Measurements from ENCODE around the gene CFAP410. TPM values are rescaled to one million over a fixed set of nuclear protein-coding genes. Genes with fewer than 3 reads are reported as not detected.
"Not testable (repeated sequence)": the region's sequence is repeated elsewhere in the genome, so short reads cannot be mapped to it uniquely, and the experiment has no call there.

CFAP410 gene
- total RNA-seq, 1 donor from 2014 or later, result 12.0 TPM

DNA sequence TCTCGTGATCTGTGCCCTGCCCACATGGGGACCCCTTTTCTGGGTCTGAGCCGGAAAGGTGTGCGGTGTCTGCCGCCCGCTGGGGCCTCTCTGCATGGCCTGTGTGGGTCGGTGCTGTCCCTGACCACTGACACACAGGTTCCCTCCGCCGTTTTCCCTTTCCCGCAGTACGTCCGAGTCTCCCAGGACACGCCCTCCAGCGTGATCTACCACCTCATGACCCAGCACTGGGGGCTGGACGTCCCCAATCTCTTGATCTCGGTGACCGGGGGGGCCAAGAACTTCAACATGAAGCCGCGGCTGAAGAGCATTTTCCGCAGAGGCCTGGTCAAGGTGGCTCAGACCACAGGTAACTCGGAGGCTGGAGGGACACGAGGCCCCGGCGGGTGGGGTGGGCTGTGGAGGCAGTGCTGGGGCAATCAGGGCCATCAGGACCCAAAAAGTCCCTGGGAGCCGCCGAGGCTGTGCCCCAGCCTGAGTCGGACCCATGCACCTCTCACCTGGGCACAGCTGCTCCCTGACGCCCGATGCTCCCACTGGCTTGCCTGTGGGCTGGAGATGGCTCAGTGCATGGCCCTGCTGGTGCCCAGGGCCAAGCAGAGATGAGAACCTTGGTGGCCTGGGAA is 27.5 kb upstream of the CFAP410 start:
- no peak for DNase-seq
- Histone ChIP-seq H3K4me3 (no peak overlapping the region), H3K9me3 (replicated peaks) (peaks cover 25% of the 10 kb centered on the region), H3K36me3 (no peaks in the 10 kb centered on the region), H3K27me3 (ENCODE audit: low read depth) (peaks cover 63% of the 10 kb centered on the region), H3K27ac (replicated peaks) (no peak overlapping the region), H3K4me1 (peaks cover 4% of the 10 kb centered on the region)
- intact Hi-C loops (cut with micrococcal nuclease), result no loop called here
- TF ChIP-seq, protein P1, sequence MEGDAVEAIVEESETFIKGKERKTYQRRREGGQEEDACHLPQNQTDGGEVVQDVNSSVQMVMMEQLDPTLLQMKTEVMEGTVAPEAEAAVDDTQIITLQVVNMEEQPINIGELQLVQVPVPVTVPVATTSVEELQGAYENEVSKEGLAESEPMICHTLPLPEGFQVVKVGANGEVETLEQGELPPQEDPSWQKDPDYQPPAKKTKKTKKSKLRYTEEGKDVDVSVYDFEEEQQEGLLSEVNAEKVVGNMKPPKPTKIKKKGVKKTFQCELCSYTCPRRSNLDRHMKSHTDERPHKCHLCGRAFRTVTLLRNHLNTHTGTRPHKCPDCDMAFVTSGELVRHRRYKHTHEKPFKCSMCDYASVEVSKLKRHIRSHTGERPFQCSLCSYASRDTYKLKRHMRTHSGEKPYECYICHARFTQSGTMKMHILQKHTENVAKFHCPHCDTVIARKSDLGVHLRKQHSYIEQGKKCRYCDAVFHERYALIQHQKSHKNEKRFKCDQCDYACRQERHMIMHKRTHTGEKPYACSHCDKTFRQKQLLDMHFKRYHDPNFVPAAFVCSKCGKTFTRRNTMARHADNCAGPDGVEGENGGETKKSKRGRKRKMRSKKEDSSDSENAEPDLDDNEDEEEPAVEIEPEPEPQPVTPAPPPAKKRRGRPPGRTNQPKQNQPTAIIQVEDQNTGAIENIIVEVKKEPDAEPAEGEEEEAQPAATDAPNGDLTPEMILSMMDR (IDR thresholded peaks at IDR 0.05; ENCODE audit: borderline replicate concordance), result no peak

DNA sequence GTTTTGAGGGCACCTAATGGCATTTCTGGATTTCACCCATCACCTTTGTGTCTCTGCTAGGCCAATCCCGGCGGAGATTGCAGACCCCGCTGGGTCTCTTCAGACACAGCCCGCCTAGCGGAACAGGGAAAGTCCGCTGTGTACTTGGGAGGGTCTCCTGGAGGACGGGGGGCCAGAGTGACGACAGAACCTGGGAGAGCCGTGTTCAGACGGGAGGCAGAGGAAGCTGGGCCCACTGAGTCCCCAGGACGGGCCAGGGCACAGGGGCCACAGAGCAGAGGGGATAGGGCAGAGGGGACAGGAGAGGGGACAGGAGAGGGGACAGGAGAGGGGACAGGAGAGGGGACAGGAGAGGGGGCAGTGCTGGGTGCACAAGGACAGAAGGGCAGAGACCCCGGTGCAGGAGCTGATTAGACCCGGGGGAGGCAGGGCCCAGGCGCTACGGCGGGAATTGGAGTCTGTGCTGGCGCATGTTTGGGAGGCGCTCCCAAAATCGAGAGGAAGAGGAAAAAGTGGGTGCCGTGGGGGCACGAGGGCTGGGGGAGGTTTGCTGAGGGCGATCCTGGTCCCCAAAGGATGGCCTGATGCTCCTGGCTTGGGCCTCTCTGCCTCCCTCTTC is 26.9 kb upstream of the CFAP410 start:
- DNase-seq, result no peak
- intact Hi-C loops (cut with micrococcal nuclease), result no loop called here
- H3K36me3 ChIP-seq, result no peaks in the 10 kb centered on the region

DNA sequence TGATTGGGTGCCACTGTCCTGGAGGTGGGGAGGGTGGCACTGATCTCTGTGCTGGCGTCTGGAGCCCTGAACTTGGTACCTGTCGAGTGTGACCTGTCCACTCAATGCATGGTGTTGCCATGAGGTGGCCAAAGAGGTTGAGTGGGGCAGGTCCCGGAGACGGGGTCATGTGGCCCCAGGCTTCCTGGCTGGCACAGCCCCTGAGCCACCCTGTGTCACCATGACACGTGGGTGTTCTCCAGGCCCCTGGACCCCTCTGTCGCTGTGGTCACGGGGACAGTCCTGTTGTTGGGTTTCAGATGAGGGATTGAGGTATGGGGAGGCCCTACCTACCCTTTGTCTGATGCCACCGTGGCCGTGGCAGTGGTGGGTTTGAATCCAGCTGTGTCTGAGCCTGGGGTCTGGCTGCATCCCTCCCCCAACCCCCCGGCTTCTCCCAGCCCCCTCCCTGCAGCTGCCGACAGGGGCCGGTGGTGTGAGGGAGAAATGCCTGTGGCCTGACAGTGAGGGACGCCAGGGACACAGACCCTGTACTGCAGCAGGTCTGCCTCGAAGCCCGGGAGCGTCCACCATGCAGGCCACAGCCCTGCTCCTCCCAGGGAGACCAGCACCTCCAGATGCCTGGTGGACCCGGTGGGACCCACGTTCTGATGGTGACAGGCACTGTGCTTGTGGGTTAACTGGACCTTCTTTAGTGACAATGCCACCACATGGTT is 26.2 kb upstream of the CFAP410 start:
- peaks cover 4% of the 10 kb centered on the region for H3K4me1 ChIP-seq
- TF ChIP-seq, protein P1 (IDR thresholded peaks at IDR 0.05; ENCODE audit: borderline replicate concordance), result no peak
- H3K4me3 ChIP-seq, result no peak overlapping the region
- intact Hi-C loops (cut with micrococcal nuclease), result no loop called here
- peaks cover 25% of the 10 kb centered on the region for H3K9me3 ChIP-seq (replicated peaks)
- H3K27me3 ChIP-seq (ENCODE audit: low read depth), result peaks cover 61% of the 10 kb centered on the region
- DNase-seq, result no peak
- no peak overlapping the region for H3K27ac ChIP-seq (replicated peaks)
- no peaks in the 10 kb centered on the region for H3K36me3 ChIP-seq

More for the DNA sequence above, 26.9 kb upstream of the CFAP410 start:
- no peak overlapping the region for H3K4me3 ChIP-seq
- H3K27me3 ChIP-seq (ENCODE audit: low read depth), result peaks cover 61% of the 10 kb centered on the region
- no peak overlapping the region for H3K27ac ChIP-seq (replicated peaks)
- peaks cover 25% of the 10 kb centered on the region for H3K9me3 ChIP-seq (replicated peaks)
- TF ChIP-seq, protein P1 (IDR thresholded peaks at IDR 0.05; ENCODE audit: borderline replicate concordance), result no peak
- H3K4me1 ChIP-seq, result peaks cover 4% of the 10 kb centered on the region

DNA sequence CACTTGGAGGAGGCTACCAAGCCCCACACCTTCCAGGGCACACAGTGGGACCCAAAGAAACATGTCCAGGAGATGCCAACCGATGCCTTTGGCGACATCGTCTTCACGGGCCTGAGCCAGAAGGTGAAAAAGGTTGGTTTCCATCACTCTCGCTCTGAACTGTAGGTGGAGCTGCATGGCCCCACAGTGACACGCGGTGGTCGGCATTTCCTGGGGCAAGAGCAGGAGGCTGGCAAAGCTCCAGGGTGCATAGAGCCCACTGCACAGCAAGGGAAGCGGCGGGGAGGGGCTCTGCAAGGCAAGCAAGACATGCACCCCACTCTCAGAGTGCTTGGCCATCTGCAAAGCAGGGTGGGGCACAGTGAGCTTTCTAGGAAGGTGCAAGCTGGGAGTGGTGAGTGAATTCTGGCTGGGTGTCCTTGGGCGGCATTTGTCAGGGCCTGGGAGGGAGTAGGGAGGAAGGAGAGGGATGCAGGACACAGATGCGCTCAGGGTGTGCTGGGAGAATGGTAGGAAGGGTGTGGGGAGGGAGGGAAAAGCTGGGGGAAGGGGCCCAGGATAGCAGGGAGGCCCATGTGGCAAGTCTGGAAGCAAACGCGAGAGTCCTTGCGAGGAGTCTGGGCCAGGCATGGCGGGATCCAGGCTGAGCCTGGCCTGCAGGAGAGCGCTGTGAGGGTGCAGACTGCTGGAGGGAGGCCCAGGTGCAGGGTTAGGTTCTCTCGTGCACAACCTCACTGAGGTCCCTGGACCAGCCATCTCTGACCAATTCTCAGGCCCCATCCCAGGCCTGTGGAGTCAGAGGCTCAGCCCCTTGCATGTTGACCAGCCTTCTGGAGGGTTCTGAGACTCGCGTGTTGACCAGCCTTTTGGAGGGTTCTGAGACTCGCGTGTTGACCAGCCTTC is 25.2 kb upstream of the CFAP410 start:
- TF ChIP-seq, protein P1 (IDR thresholded peaks at IDR 0.05; ENCODE audit: borderline replicate concordance), result no peak
- no peaks in the 10 kb centered on the region for H3K4me1 ChIP-seq
- intact Hi-C loops (cut with micrococcal nuclease), result no loop called here
- DNase-seq, result no peak
- H3K9me3 ChIP-seq (replicated peaks), result peaks cover 25% of the 10 kb centered on the region
- H3K36me3 ChIP-seq, result no peaks in the 10 kb centered on the region
- H3K27me3 ChIP-seq (ENCODE audit: low read depth), result peaks cover 63% of the 10 kb centered on the region
- H3K27ac ChIP-seq (replicated peaks), result no peak overlapping the region
- no peak overlapping the region for H3K4me3 ChIP-seq

DNA sequence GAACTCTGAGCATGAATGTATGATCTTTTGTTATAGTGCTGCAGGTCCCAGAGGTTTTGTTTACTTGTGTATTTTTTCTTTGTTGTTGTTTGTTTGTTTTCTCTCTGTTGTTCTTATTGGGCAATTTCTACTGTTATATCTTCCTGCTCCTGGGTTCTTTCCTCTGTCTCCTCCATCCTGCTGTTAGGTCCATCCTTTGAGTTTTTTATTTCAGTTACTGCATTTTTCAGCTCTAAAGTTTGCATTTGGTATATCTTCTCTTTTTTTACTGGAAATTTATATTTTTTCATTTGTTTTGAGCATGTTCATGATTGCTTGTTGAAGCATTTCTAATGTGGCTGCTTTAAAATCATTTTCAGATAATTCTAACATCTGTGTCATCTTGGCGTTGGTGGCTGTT is 24.1 kb upstream of the CFAP410 start:
- peaks cover 62% of the 10 kb centered on the region for H3K27me3 ChIP-seq (ENCODE audit: low read depth)
- TF ChIP-seq, protein P1 (IDR thresholded peaks at IDR 0.05; ENCODE audit: borderline replicate concordance), result no peak

DNA sequence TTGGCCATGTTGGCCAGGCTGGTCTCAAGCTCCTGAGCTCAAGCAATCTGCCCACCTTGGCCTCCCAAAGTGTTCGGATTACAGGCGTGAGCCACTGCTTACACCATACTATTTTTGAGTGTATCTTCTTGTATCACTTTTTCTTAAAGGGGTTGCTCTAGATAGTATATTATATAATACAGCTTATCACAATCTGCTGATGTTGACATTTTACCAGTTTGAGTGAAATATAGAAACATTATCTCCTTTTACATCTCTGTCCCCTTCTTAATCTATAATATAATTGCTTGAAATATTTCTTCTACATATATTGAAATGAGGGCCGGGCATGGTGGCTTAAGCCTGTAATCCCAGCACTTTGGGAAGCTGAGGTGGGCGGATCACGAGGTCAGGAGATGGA is 22.7 kb upstream of the CFAP410 start:
- H3K4me1 ChIP-seq; H3K4me3 ChIP-seq; DNase-seq; H3K27ac ChIP-seq (replicated peaks); intact Hi-C loops (cut with micrococcal nuclease); H3K36me3 ChIP-seq: not testable (repeated sequence)
- peaks cover 51% of the 10 kb centered on the region for H3K27me3 ChIP-seq (ENCODE audit: low read depth)
- H3K9me3 ChIP-seq (replicated peaks), result peaks cover 25% of the 10 kb centered on the region

More for the DNA sequence above, 24.1 kb upstream of the CFAP410 start:
- intact Hi-C loops (cut with micrococcal nuclease), result no loop called here
- H3K9me3 ChIP-seq (replicated peaks), result peaks cover 25% of the 10 kb centered on the region
- DNase-seq, result no peak
- no peaks in the 10 kb centered on the region for H3K4me1 ChIP-seq
- H3K36me3 ChIP-seq, result no peaks in the 10 kb centered on the region
- H3K4me3 ChIP-seq, result no peak overlapping the region
- no peak overlapping the region for H3K27ac ChIP-seq (replicated peaks)

Data from left ventricle myocardium inferior (tissue), 1 donor.